Memory B cell (primary cell): ENCODE results near the gene ILDR1.

ENCODE experiments used
- ATAC-seq: fragments of 150-1000 bp; cut with Tn5 transposase; 2 replicates; pipeline ENCODE4 v1.10.0; 2021; ENCODE audit warnings: low read depth, mild to moderate bottlenecking, moderate library complexity
- DNase-seq, 2 donors: peaks; one replicate each; pipeline ENCODE4 v3.0.0; 2022; ENCODE audit warnings: low spot score in 2 of 2
- H3K27ac Mint-ChIP-seq: one replicate; pipeline ENCODE4 v1.8.0; 2022; ENCODE audit warnings: mild to moderate bottlenecking, moderate library complexity, mixed read lengths
- H3K27me3 Mint-ChIP-seq: one replicate; pipeline ENCODE4 v1.8.0; 2022; ENCODE audit warnings: mixed read lengths
- H3K36me3 Mint-ChIP-seq: one replicate; pipeline ENCODE4 v1.8.0; 2022; ENCODE audit warnings: mild to moderate bottlenecking, mixed read lengths
- H3K4me1 Mint-ChIP-seq: one replicate; pipeline ENCODE4 v1.8.0; 2022; ENCODE audit warnings: mixed read lengths
- H3K4me3 Mint-ChIP-seq: one replicate; pipeline ENCODE4 v1.8.0; 2022; ENCODE audit warnings: mild to moderate bottlenecking, moderate library complexity, mixed read lengths
- H3K9me3 Mint-ChIP-seq: one replicate; pipeline ENCODE4 v1.8.0; 2022; ENCODE audit warnings: mixed read lengths

Gene ILDR1

GRCh38 chr3:122033023-122033422, 11.0 kb upstream of the ILDR1 start:
- DNase-seq = no peak
- H3K4me3 Mint-ChIP-seq = no peak overlapping the region
- peaks cover 27% of the 10 kb centered on the region for H3K4me1 Mint-ChIP-seq
- H3K27me3 Mint-ChIP-seq = no peaks in the 10 kb centered on the region
- peaks cover 11% of the 10 kb centered on the region for H3K9me3 Mint-ChIP-seq
- no peak overlapping the region for H3K27ac Mint-ChIP-seq
- no peak for ATAC-seq
- peaks cover 45% of the 10 kb centered on the region for H3K36me3 Mint-ChIP-seq

- Mint-ChIP-seq H3K27me3 (no peaks in the 10 kb centered on the region), H3K36me3 (peaks cover 40% of the 10 kb centered on the region), H3K27ac (no peak overlapping the region), H3K4me1 (peaks cover 27% of the 10 kb centered on the region), H3K4me3 (no peak overlapping the region), H3K9me3 (peaks cover 8% of the 10 kb centered on the region)
- no peak for DNase-seq
- no peak for ATAC-seq
These were observed 10.5 kb upstream of the ILDR1 start for GRCh38 chr3:122032531-122032930.

- ATAC-seq = no peak
- Mint-ChIP-seq H3K36me3 (peaks cover 38% of the 10 kb centered on the region), H3K27me3 (no peaks in the 10 kb centered on the region), H3K4me1 (peaks cover 31% of the 10 kb centered on the region), H3K9me3 (peaks cover 8% of the 10 kb centered on the region), H3K27ac (peak overlapping the region; percentile 74), H3K4me3 (no peak overlapping the region)
- DNase-seq = peak in 1 of 2 donors; percentile 2
These were observed 9.0 kb upstream of the ILDR1 start for GRCh38 chr3:122031123-122031468.

GRCh38 chr3:122030381-122031122, 8.5 kb upstream of the ILDR1 start:
- ATAC-seq = peak; percentile 59
- Mint-ChIP-seq H3K27ac (peak overlapping the region; percentile 74), H3K9me3 (peaks cover 5% of the 10 kb centered on the region)

GRCh38 chr3:122025296-122025695, 3.2 kb upstream of the ILDR1 start:
- H3K27ac Mint-ChIP-seq = peak overlapping the region; percentile 23
- H3K9me3 Mint-ChIP-seq = no peaks in the 10 kb centered on the region
- peak in 1 of 2 donors; percentile 7 for DNase-seq
- no peaks in the 10 kb centered on the region for H3K27me3 Mint-ChIP-seq
- H3K36me3 Mint-ChIP-seq = peaks cover 6% of the 10 kb centered on the region
- peak; percentile 85 for ATAC-seq
- peak overlapping the region; percentile 1 for H3K4me3 Mint-ChIP-seq
- peaks cover 37% of the 10 kb centered on the region for H3K4me1 Mint-ChIP-seq

More at GRCh38 chr3:122030381-122031122, 8.5 kb upstream of the ILDR1 start:
- H3K36me3 Mint-ChIP-seq = peaks cover 34% of the 10 kb centered on the region
- H3K4me1 Mint-ChIP-seq = peaks cover 31% of the 10 kb centered on the region
- peak in 1 of 2 donors; percentile 4 for DNase-seq
- H3K4me3 Mint-ChIP-seq = no peak overlapping the region
- H3K27me3 Mint-ChIP-seq = no peaks in the 10 kb centered on the region

- Mint-ChIP-seq H3K9me3 (no peaks in the 10 kb centered on the region), H3K27me3 (no peaks in the 10 kb centered on the region), H3K27ac (peak overlapping the region; percentile 23), H3K4me3 (no peak overlapping the region), H3K4me1 (peaks cover 34% of the 10 kb centered on the region), H3K36me3 (peaks cover 5% of the 10 kb centered on the region)
- ATAC-seq = no peak
- peak in 1 of 2 donors; percentile 5 for DNase-seq
These were observed 2.8 kb upstream of the ILDR1 start for GRCh38 chr3:122024800-122025199.

GRCh38 chr3:122023335-122023910, 1.4 kb upstream of the ILDR1 start:
- ATAC-seq (no peak), DNase-seq (peak in 1 of 2 donors; percentile 4)
- Mint-ChIP-seq H3K27me3 (no peaks in the 10 kb centered on the region), H3K36me3 (peaks cover 2% of the 10 kb centered on the region), H3K9me3 (no peaks in the 10 kb centered on the region), H3K27ac (no peak overlapping the region), H3K4me1 (peaks cover 37% of the 10 kb centered on the region), H3K4me3 (peak overlapping the region; percentile 58)

- H3K27me3 Mint-ChIP-seq = no peaks in the 10 kb centered on the region
- H3K4me3 Mint-ChIP-seq = peak overlapping the region; percentile 90
- no peak overlapping the region for H3K27ac Mint-ChIP-seq
- ATAC-seq (no peak), DNase-seq (peak in 1 of 2 donors; percentile 2)
- peaks cover 33% of the 10 kb centered on the region for H3K4me1 Mint-ChIP-seq
- H3K36me3 Mint-ChIP-seq = peaks cover 3% of the 10 kb centered on the region
- H3K9me3 Mint-ChIP-seq = peaks cover under 1% of the 10 kb centered on the region
These were observed 1.0 kb downstream of the ILDR1 start for GRCh38 chr3:122021037-122021436.

GRCh38 chr3:122019493-122019892, 2.6 kb downstream of the ILDR1 start:
- no peak for ATAC-seq
- peaks cover 4% of the 10 kb centered on the region for H3K36me3 Mint-ChIP-seq

GRCh38 chr3:122014741-122015140, 7.3 kb downstream of the ILDR1 start:
- Mint-ChIP-seq H3K27me3 (no peaks in the 10 kb centered on the region), H3K4me3 (no peak overlapping the region), H3K36me3 (peaks cover 4% of the 10 kb centered on the region), H3K9me3 (peaks cover 4% of the 10 kb centered on the region), H3K27ac (peak overlapping the region; percentile 66), H3K4me1 (peaks cover 35% of the 10 kb centered on the region)
- DNase-seq (peak; percentile 12 to 45), ATAC-seq (peak; percentile 100)

More at GRCh38 chr3:122019493-122019892, 2.6 kb downstream of the ILDR1 start:
- Mint-ChIP-seq H3K4me3 (no peak overlapping the region), H3K4me1 (peaks cover 32% of the 10 kb centered on the region), H3K27me3 (no peaks in the 10 kb centered on the region), H3K9me3 (peaks cover 4% of the 10 kb centered on the region), H3K27ac (no peak overlapping the region)
- DNase-seq = no peak

- Mint-ChIP-seq H3K27me3 (no peaks in the 10 kb centered on the region), H3K9me3 (peaks cover 4% of the 10 kb centered on the region), H3K4me1 (peaks cover 33% of the 10 kb centered on the region), H3K36me3 (peaks cover 4% of the 10 kb centered on the region), H3K27ac (peak overlapping the region; percentile 28), H3K4me3 (no peak overlapping the region)
- ATAC-seq = no peak
- no peak for DNase-seq
These were observed 8.6 kb downstream of the ILDR1 start for GRCh38 chr3:122013448-122013925.

- DNase-seq (no peak), ATAC-seq (no peak)
- no peaks in the 10 kb centered on the region for H3K27me3 Mint-ChIP-seq
- H3K27ac Mint-ChIP-seq = no peak overlapping the region
- H3K4me3 Mint-ChIP-seq = no peak overlapping the region
- H3K4me1 Mint-ChIP-seq = peaks cover 33% of the 10 kb centered on the region
- peaks cover 3% of the 10 kb centered on the region for H3K36me3 Mint-ChIP-seq
- peaks cover 4% of the 10 kb centered on the region for H3K9me3 Mint-ChIP-seq
These were observed 9.2 kb downstream of the ILDR1 start for GRCh38 chr3:122012821-122013220.

- no peak overlapping the region for H3K4me3 Mint-ChIP-seq
- no peaks in the 10 kb centered on the region for H3K27me3 Mint-ChIP-seq
- no peak for DNase-seq
- ATAC-seq = no peak
- H3K9me3 Mint-ChIP-seq = peaks cover 4% of the 10 kb centered on the region
- H3K4me1 Mint-ChIP-seq = peaks cover 36% of the 10 kb centered on the region
- H3K36me3 Mint-ChIP-seq = peaks cover 3% of the 10 kb centered on the region
- no peak overlapping the region for H3K27ac Mint-ChIP-seq
These were observed 10.7 kb downstream of the ILDR1 start for GRCh38 chr3:122011396-122011795.

- DNase-seq (no peak), ATAC-seq (no peak)
- Mint-ChIP-seq H3K4me1 (peaks cover 35% of the 10 kb centered on the region), H3K4me3 (no peak overlapping the region), H3K27ac (no peak overlapping the region), H3K9me3 (no peaks in the 10 kb centered on the region), H3K36me3 (no peaks in the 10 kb centered on the region), H3K27me3 (no peaks in the 10 kb centered on the region)
These were observed 11.5 kb downstream of the ILDR1 start for GRCh38 chr3:122010506-122010905.
